Placental pericyte (primary cell): ENCODE results near the gene NYAP1. TPM values are rescaled to one million over a fixed set of nuclear protein-coding genes. Genes with fewer than 3 reads are reported as not detected.

Experiments
- small RNA-seq: library from RNA; depleted of rRNA; stranded (forward); fragments of <200 nt; gene quantifications from one replicate; pipeline ENCODE3, GENCODE V24; 2012; ENCODE audit warnings: low replicate concordance
- total RNA-seq: library from RNA; depleted of rRNA; stranded (reverse); fragments of >200 nt; gene quantifications from 2 replicates; pipeline ENCODE4 v1.2.3, GENCODE V29; 2012

NYAP1 gene
- total RNA-seq: 0.72 and 1.8 TPM in 2 replicates

GRCh38 chr7:100483722-100484672 is at the start of gene NYAP1:
NYAP1 (plus strand) TSS chr7:100483927; CDS start chr7:100485312, 1,385 bp downstream.

DNA sequence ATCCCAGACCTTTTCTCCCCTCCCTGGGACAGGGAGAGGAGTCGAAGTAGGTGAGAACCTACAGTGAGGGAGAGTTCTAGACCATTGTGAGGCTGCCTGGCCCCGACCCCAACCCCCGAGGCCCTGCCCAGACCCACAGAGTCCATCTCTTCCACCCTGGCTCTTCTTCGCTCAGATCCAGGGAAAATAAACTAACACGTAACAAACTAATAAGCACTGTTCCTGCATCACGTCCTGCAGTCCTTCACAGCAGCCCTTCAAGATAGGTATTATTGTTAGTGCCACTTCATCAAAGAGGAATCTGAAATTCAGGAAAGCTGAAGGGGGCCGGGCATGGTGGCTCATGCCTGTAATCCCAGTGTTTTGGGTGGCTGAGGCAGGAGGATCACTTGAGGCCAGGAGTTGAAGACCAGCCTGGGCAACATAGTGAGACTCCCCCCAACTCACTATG is 19.5 kb upstream of the NYAP1 start, which contains the start of gene SPACDR:
Gene SPACDR, minus strand, starts transcription at position 51 of the 451 bp plus-strand sequence. CDS start 235 bp downstream, outside the sequence.

GRCh38 chr7:100478958-100479660 is 4.6 kb upstream of the NYAP1 start, which contains the start of gene TSC22D4:
TSC22D4 (minus strand) TSS chr7:100479214; CDS start chr7:100478038, 1,176 bp downstream.

DNA sequence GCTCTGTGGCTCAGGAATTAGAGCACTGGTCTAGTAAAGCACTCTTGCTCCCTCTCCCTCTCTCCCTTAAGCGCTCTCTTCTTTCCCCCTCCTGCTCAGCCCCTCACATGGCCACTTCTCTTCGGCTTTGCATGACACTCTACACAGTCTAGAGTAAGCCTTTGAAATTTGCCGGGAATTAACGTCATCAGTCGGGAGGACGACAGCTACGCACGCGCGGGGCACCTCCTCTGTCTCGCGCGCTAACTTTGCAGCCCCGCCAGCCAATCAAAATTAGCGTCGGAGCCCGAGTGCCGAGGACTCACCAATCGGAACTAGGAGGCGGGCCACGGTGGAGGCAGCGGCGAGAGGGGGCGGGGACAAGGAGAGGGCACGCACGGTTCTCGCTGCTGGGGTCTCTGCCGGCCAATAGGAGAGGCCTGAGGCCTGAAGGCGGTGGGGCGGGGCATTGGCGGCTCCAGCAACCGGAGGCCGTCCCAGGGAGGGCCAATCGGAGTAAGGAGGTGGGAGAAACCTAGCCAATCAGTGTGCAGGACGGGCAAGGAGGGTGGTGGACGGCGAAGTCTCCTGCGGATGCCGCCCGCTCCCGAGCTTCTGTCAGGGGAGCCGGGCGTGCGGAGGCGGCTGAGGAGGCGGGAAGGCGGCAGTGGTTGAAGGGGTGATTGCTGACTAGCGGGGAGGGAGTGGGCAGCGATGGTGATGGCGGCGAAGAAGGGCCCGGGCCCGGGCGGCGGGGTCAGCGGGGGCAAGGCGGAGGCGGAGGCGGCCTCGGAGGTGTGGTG is 55.1 kb downstream of the NYAP1 start, which contains the start of gene AGFG2:
Gene AGFG2, plus strand, starts transcription at position 550 of the 782 bp plus-strand sequence. Its CDS starts 144 bp downstream, at position 694.

Small RNA genes within 50 kb of the gene (small RNA-seq; reads per million reads assigned to genes)
- not detected for gene RN7SL416P

Other genes with a start within 250 kb of the NYAP1 start
- not detected in 2 replicates for gene SPDYE3, start 176.2 kb upstream of the NYAP1 start, total RNA-seq
- gene PILRB, start 125.8 kb upstream of the NYAP1 start, total RNA-seq: 7.0 and 19.8 TPM in 2 replicates
- gene PILRA, start 110.4 kb upstream of the NYAP1 start, total RNA-seq: not detected in 2 replicates
- 0.43 and 0.88 TPM in 2 replicates for gene ZCWPW1, start 55.2 kb upstream of the NYAP1 start, total RNA-seq
- 26.9 and 43.7 TPM in 2 replicates for gene MEPCE, start 54.1 kb upstream of the NYAP1 start, total RNA-seq
- 15.3 and 27.5 TPM in 2 replicates for gene PPP1R35, start 47.4 kb upstream of the NYAP1 start, total RNA-seq
- gene SPACDR, start 19.7 kb upstream of the NYAP1 start, total RNA-seq: 0.72 and 0.88 TPM in 2 replicates
- gene TSC22D4, start 4.7 kb upstream of the NYAP1 start, total RNA-seq: 35.5 and 37.9 TPM in 2 replicates
- 7.0 and 13.9 TPM in 2 replicates for gene AGFG2, start 55.3 kb downstream of the NYAP1 start, total RNA-seq
- 0.72 TPM in 1 of 2 replicates, not detected in the other for gene SAP25, start 90.0 kb downstream of the NYAP1 start, total RNA-seq
- 32.8 and 52.5 TPM in 2 replicates for gene LRCH4, start 102.2 kb downstream of the NYAP1 start, total RNA-seq
- gene FBXO24, start 102.4 kb downstream of the NYAP1 start, total RNA-seq: 0.66 and 0.86 TPM in 2 replicates
- gene PCOLCE, start 118.4 kb downstream of the NYAP1 start, total RNA-seq: 109 and 167 TPM in 2 replicates
- 7.0 and 9.0 TPM in 2 replicates for gene MOSPD3, start 128.6 kb downstream of the NYAP1 start, total RNA-seq
- 0.44 TPM in 1 of 2 replicates, not detected in the other for gene TFR2, start 157.6 kb downstream of the NYAP1 start, total RNA-seq
- gene ACTL6B, start 172.5 kb downstream of the NYAP1 start, total RNA-seq: not detected in 2 replicates
- gene GNB2, start 189.8 kb downstream of the NYAP1 start, total RNA-seq: 152 and 165 TPM in 2 replicates
- gene GIGYF1, start 210.3 kb downstream of the NYAP1 start, total RNA-seq: 16.6 and 20.6 TPM in 2 replicates
- gene POP7, start 222.2 kb downstream of the NYAP1 start, total RNA-seq: 19.5 and 57.0 TPM in 2 replicates
- not detected in 2 replicates for gene EPO, start 236.5 kb downstream of the NYAP1 start, total RNA-seq
- not detected in 2 replicates for gene ZAN, start 249.7 kb downstream of the NYAP1 start, total RNA-seq